ENCODE results near the gene RAB11B.

The RAB11B gene

GRCh38 chr19:8386990-8387389 lies 3.2 kb upstream of the RAB11B start:
- no peak overlapping the region for H3K4me3 ChIP-seq (ENCODE audit: extremely low read depth, insufficient read depth, low read length, poor library complexity, severe bottlenecking)
- 81 to 100% methylated on average over 2 to 4 of the region's 4 CpGs for WGBS, 2 experiments (ENCODE audit: insufficient coverage in 2 of 2)
- H3K36me3 ChIP-seq (ENCODE audit: control insufficient read depth, insufficient read depth, low read length), result peaks cover 12% of the 10 kb centered on the region
- H3K27ac ChIP-seq (ENCODE audit: low read depth, low read length, severe bottlenecking), result no peak overlapping the region
- peaks cover 10% of the 10 kb centered on the region for H3K4me1 ChIP-seq (ENCODE audit: control insufficient read depth, insufficient read depth, low read length, poor library complexity, severe bottlenecking)
- peaks cover 3% of the 10 kb centered on the region for H3K9me3 ChIP-seq (ENCODE audit: control insufficient read depth, low read length)

DNA sequence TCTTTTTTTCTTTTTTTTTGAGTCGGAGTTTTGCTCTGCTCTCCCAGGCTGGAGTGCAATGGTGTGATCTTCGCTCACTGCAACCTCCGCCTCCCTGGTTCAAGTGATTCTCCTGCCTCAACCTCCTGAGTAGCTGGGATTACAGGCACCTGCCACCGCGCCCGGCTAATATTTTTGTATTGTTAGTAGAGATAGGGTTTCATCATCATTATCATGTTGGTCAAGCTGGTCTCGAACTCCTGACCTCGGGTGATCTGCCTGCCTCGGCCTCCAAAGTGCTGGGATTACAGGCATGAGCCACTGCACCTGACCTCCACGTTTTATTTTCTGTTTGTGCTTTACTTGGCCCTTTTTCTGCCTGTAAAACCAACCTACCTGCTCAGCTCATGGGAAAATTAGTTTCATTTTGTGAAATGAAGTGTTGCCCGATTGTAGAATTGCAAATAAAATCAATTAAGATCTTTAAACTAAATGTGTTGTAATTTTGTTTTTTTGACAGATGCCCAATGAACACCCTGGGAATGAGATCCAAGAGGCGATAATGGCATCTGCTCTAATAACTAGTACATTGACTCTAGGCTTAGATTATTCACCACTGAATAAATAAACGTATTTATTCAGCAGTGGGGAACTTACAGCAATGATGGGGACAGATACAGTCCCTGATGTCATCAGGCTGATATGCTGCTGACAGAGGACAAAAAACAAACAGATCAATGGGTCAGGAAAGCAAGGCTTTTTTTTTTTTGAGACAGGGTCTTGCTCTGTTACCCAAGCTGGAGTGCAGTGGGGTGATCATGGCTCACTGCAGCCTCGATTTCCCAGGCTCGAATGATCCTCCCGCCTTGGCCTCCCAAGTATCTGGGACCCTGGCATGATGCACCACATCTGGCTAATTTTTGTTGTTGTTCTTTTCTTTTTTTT lies 2.2 kb upstream of the RAB11B start:
- WGBS, 2 experiments (ENCODE audit: insufficient coverage in 2 of 2), result 85 to 95% methylated on average over 10 to 11 of the region's 16 CpGs
- Histone ChIP-seq H3K4me1 (ENCODE audit: control insufficient read depth, insufficient read depth, low read length, poor library complexity, severe bottlenecking) (peaks cover 12% of the 10 kb centered on the region), H3K36me3 (ENCODE audit: control insufficient read depth, insufficient read depth, low read length) (peaks cover 12% of the 10 kb centered on the region), H3K9me3 (ENCODE audit: control insufficient read depth, low read length) (peaks cover 3% of the 10 kb centered on the region), H3K27ac (ENCODE audit: low read depth, low read length, severe bottlenecking) (no peak overlapping the region), H3K4me3 (ENCODE audit: extremely low read depth, insufficient read depth, low read length, poor library complexity, severe bottlenecking) (no peak overlapping the region)

DNA sequence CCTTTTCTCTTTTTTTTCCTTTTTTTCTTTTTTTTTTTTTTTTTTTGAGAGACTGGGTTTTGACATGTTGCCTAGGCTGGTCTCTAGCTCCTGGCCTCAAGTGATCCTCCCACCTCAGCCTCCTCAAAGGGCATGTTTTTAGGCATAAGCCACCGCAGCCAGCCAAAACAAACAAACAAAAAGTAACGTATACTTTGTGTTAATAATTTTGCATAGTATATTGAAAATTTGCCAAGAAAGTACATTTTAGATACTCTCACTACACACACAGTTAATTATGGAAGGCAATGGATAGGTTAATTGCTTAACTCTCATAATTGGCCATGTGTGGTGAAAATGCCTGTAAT lies 1.6 kb upstream of the RAB11B start:
- WGBS, 2 experiments (ENCODE audit: insufficient coverage in 2 of 2), result no CpG with 5 or more reads among the region's 2 CpGs
- H3K4me3 ChIP-seq (ENCODE audit: extremely low read depth, insufficient read depth, low read length, poor library complexity, severe bottlenecking), result no peak overlapping the region
- H3K27ac ChIP-seq (ENCODE audit: low read depth, low read length, severe bottlenecking), result no peak overlapping the region
- H3K9me3 ChIP-seq (ENCODE audit: control insufficient read depth, low read length), result peaks cover 3% of the 10 kb centered on the region
- H3K36me3 ChIP-seq (ENCODE audit: control insufficient read depth, insufficient read depth, low read length), result peaks cover 12% of the 10 kb centered on the region
- peaks cover 12% of the 10 kb centered on the region for H3K4me1 ChIP-seq (ENCODE audit: control insufficient read depth, insufficient read depth, low read length, poor library complexity, severe bottlenecking)

DNA sequence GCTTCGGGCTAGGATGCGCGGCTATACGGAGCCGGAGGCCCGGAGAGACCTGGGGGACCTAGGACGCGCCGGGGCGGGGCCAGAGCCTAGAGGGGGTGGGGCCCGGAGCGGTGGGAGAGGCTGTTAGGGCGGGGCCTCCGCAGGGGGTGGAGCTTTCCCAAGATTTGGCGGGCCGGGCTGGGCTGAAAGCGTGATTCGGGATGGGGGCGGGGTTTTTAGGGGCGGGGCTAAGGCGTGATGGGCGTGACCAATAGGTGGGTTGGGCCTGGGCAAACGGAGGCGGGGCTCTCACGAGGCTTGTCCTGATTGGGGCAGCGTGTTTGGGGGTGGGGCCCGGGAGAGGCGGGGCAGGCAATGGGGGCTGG lies 439 bp downstream of the RAB11B start:
- H3K27ac ChIP-seq (ENCODE audit: low read depth, low read length, severe bottlenecking), result peak overlapping the region; percentile 100
- H3K36me3 ChIP-seq (ENCODE audit: control insufficient read depth, insufficient read depth, low read length), result peaks cover 16% of the 10 kb centered on the region
- H3K4me3 ChIP-seq (ENCODE audit: extremely low read depth, insufficient read depth, low read length, poor library complexity, severe bottlenecking), result peak overlapping the region; percentile 94
- 0 to 1% methylated on average over 10 to 27 of the region's 28 CpGs for WGBS, 2 experiments (ENCODE audit: insufficient coverage in 2 of 2)
- peaks cover 3% of the 10 kb centered on the region for H3K9me3 ChIP-seq (ENCODE audit: control insufficient read depth, low read length)
- H3K4me1 ChIP-seq (ENCODE audit: control insufficient read depth, insufficient read depth, low read length, poor library complexity, severe bottlenecking), result peaks cover 23% of the 10 kb centered on the region

- peak overlapping the region; percentile 94 for H3K4me3 ChIP-seq (ENCODE audit: extremely low read depth, insufficient read depth, low read length, poor library complexity, severe bottlenecking)
- H3K27ac ChIP-seq (ENCODE audit: low read depth, low read length, severe bottlenecking), result peak overlapping the region; percentile 10
Observed at GRCh38 chr19:8391198-8392016, 1.2 kb downstream of the RAB11B start.

GRCh38 chr19:8392017-8392591 lies 1.9 kb downstream of the RAB11B start:
- H3K4me3 ChIP-seq (ENCODE audit: extremely low read depth, insufficient read depth, low read length, poor library complexity, severe bottlenecking), result no peak overlapping the region
- H3K9me3 ChIP-seq (ENCODE audit: control insufficient read depth, low read length), result no peaks in the 10 kb centered on the region
- H3K4me1 ChIP-seq (ENCODE audit: control insufficient read depth, insufficient read depth, low read length, poor library complexity, severe bottlenecking), result peaks cover 27% of the 10 kb centered on the region
- peaks cover 19% of the 10 kb centered on the region for H3K36me3 ChIP-seq (ENCODE audit: control insufficient read depth, insufficient read depth, low read length)
- WGBS, 2 experiments (ENCODE audit: insufficient coverage in 2 of 2), result 86 to 90% methylated on average over 11 of the region's 11 CpGs
- H3K27ac ChIP-seq (ENCODE audit: low read depth, low read length, severe bottlenecking), result no peak overlapping the region

More at GRCh38 chr19:8391198-8392016, 1.2 kb downstream of the RAB11B start:
- peaks cover 23% of the 10 kb centered on the region for H3K36me3 ChIP-seq (ENCODE audit: control insufficient read depth, insufficient read depth, low read length)
- H3K4me1 ChIP-seq (ENCODE audit: control insufficient read depth, insufficient read depth, low read length, poor library complexity, severe bottlenecking), result peaks cover 23% of the 10 kb centered on the region
- peaks cover 3% of the 10 kb centered on the region for H3K9me3 ChIP-seq (ENCODE audit: control insufficient read depth, low read length)
- WGBS, 2 experiments (ENCODE audit: insufficient coverage in 2 of 2), result 88 to 91% methylated on average over 19 to 22 of the region's 23 CpGs

GRCh38 chr19:8393192-8393870 lies 3.2 kb downstream of the RAB11B start:
- Histone ChIP-seq H3K4me1 (ENCODE audit: control insufficient read depth, insufficient read depth, low read length, poor library complexity, severe bottlenecking) (peaks cover 35% of the 10 kb centered on the region), H3K36me3 (ENCODE audit: control insufficient read depth, insufficient read depth, low read length) (peaks cover 18% of the 10 kb centered on the region), H3K4me3 (ENCODE audit: extremely low read depth, insufficient read depth, low read length, poor library complexity, severe bottlenecking) (no peak overlapping the region), H3K27ac (ENCODE audit: low read depth, low read length, severe bottlenecking) (no peak overlapping the region), H3K9me3 (ENCODE audit: control insufficient read depth, low read length) (no peaks in the 10 kb centered on the region)
- 82 to 92% methylated on average over 5 to 8 of the region's 8 CpGs for WGBS, 2 experiments (ENCODE audit: insufficient coverage in 2 of 2)

GRCh38 chr19:8393871-8394250 lies 3.7 kb downstream of the RAB11B start:
- 93 to 97% methylated on average over 7 to 8 of the region's 8 CpGs for WGBS, 2 experiments (ENCODE audit: insufficient coverage in 2 of 2)
- Histone ChIP-seq H3K4me3 (ENCODE audit: extremely low read depth, insufficient read depth, low read length, poor library complexity, severe bottlenecking) (no peak overlapping the region), H3K27ac (ENCODE audit: low read depth, low read length, severe bottlenecking) (no peak overlapping the region), H3K36me3 (ENCODE audit: control insufficient read depth, insufficient read depth, low read length) (peaks cover 20% of the 10 kb centered on the region), H3K4me1 (ENCODE audit: control insufficient read depth, insufficient read depth, low read length, poor library complexity, severe bottlenecking) (peaks cover 35% of the 10 kb centered on the region), H3K9me3 (ENCODE audit: control insufficient read depth, low read length) (no peaks in the 10 kb centered on the region)

DNA sequence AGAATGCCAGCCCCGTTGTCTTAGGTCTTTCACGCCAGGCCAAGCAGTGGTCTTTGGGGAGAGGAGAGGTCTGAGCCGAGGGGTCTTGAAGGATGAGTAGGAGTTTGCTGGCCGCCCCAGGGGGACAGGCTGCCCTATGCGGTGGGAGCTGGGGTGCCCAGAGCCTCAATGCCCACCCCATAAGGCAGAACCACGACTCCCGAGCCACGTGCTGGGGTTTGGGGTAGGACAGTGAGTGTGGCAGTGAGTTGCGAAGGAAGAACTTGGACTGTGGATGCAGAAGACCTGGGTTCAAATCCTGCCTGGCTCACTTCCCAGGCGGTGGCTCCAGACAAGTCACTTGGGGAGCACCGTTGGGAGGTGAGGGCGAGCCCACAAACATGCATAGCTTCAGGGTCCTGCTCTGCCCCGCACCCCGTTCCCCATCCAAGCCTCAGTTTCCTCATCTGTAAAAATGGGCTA lies 5.5 kb downstream of the RAB11B start:
- no peak overlapping the region for H3K27ac ChIP-seq (ENCODE audit: low read depth, low read length, severe bottlenecking)
- H3K36me3 ChIP-seq (ENCODE audit: control insufficient read depth, insufficient read depth, low read length), result peaks cover 32% of the 10 kb centered on the region
- peaks cover 35% of the 10 kb centered on the region for H3K4me1 ChIP-seq (ENCODE audit: control insufficient read depth, insufficient read depth, low read length, poor library complexity, severe bottlenecking)
- WGBS, 2 experiments (ENCODE audit: insufficient coverage in 2 of 2), result 88 to 91% methylated on average over 12 to 14 of the region's 14 CpGs
- H3K9me3 ChIP-seq (ENCODE audit: control insufficient read depth, low read length), result no peaks in the 10 kb centered on the region
- no peak overlapping the region for H3K4me3 ChIP-seq (ENCODE audit: extremely low read depth, insufficient read depth, low read length, poor library complexity, severe bottlenecking)

- H3K9me3 ChIP-seq (ENCODE audit: control insufficient read depth, low read length), result no peaks in the 10 kb centered on the region
- H3K27ac ChIP-seq (ENCODE audit: low read depth, low read length, severe bottlenecking), result no peak overlapping the region
- H3K36me3 ChIP-seq (ENCODE audit: control insufficient read depth, insufficient read depth, low read length), result peaks cover 32% of the 10 kb centered on the region
- no peak overlapping the region for H3K4me3 ChIP-seq (ENCODE audit: extremely low read depth, insufficient read depth, low read length, poor library complexity, severe bottlenecking)
- 90 to 100% methylated on average over 3 to 7 of the region's 7 CpGs for WGBS, 2 experiments (ENCODE audit: insufficient coverage in 2 of 2)
- H3K4me1 ChIP-seq (ENCODE audit: control insufficient read depth, insufficient read depth, low read length, poor library complexity, severe bottlenecking), result peaks cover 31% of the 10 kb centered on the region
Observed at GRCh38 chr19:8396185-8396562, 6.0 kb downstream of the RAB11B start.

All from mesodermal cell (in vitro differentiated cells).